Mucosa of descending colon (tissue), 3 donors: ENCODE measurements around the gene GPR179. TPM values are rescaled to one million over a fixed set of nuclear protein-coding genes. Genes with fewer than 3 reads are reported as not detected.
A peak's percentile ranks its signal among the peaks of the same experiment; 100 is the strongest.

Experiments
- ATAC-seq: fragments of 200-7000 bp; cut with Tn5 transposase; one replicate; pipeline ENCODE4 v1.9.1; 2020; ENCODE audit warnings: mild to moderate bottlenecking, moderate library complexity
- DNase-seq, 3 donors: peaks; one replicate each; pipeline ENCODE4 v3.0.0-alpha.2; 2020
- H3K36me3 ChIP-seq: fragments of 200-600 bp; one replicate; pipeline ENCODE4 v1.8.0; 2021; ENCODE audit warnings: low read depth, mild to moderate bottlenecking
- H3K4me1 ChIP-seq: fragments of 200-600 bp; one replicate; pipeline ENCODE4 v1.8.0; 2021; ENCODE audit warnings: low read depth, mild to moderate bottlenecking
- H3K4me3 ChIP-seq: fragments of 200-600 bp; one replicate; pipeline ENCODE4 v1.8.0; 2021; ENCODE audit warnings: mild to moderate bottlenecking
- H3K9me3 ChIP-seq: fragments of 200-600 bp; one replicate; pipeline ENCODE4 v1.8.0; 2021; ENCODE audit warnings: mild to moderate bottlenecking
- intact Hi-C, 2 donors: fragments of 100-400 bp; cut with DNase I in 1 of 2; cut with micrococcal nuclease in 1 of 2; formaldehyde crosslinking; loops; one replicate each; pipeline versions ENCODE4 v1.11.0 to v1.11.1; 2022; cut with DNase I, micrococcal nuclease
- total RNA-seq, 3 donors: library from RNA; stranded (reverse); fragmentation: NEBNext Ultra II Directional in 2 of 3; extraction: Animal tissue kit (Norgen Biotek cat#: 25700) in 2 of 3; gene quantifications; one replicate each; pipeline versions ENCODE4 v1.2.1 to v1.2.4, GENCODE V29; 2021 to 2023
- TF ChIP-seq, protein P1 (sequence below): fragments of 200-600 bp; IDR thresholded peaks from one replicate; pipeline ENCODE4 v1.8.0; 2022; ENCODE audit warnings: antibody characterized with exemption, mild to moderate bottlenecking
- donor health status: DM: no; HTN: no; CAD: no; lungs with moderate emphysema.
- donor health status: DM: no; HTN: no; CAD: no.
- donor health status: DM: no; HTN: yes; CAD: no.

Gene GPR179
- total RNA-seq, 3 donors from 2014 or later: 0.02 to 0.38 (median 0.09) TPM

DNA sequence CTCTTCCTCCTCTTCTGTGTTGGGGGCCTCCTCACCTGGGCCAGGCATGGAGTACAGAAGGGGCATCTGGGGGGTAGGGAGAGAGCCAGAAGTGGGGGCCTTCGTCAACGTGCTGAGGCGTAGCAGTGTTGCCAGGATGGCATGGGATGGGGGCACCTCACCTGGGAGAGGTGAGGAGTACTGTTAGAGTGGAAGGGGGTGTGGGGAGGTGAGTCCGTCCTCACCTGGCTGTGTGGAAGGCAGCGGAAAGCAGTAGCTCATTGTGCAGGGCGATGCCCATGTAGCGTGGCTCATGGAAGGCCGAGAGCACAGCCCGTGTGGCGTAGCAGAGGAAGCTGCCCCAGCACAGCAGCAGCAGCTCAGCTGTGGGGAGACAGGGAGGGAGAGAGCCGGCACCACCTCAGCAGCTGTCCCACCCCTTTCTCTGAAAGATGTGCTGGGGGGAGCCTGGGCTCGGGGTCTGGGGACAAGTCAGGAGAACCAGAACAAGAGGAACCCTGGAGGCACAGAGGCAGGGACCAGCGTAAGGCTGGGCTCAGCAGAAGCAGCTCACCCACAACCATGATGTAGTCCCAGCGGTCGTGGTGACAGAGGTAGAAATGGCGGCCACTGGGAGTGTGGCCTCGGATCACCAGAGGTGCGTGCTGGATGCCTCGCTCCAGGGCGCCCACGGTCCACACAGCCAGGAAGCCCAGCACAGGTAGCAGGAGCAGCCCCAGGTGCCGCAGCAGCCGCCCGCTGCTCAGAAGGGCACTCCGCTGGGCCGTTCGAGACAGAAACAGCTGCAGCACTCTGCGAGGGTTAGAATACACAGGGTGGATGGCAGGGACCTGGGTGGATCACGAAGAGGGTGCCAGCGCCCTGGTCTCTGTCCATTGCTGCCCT lies 9.0 kb downstream of the GPR179 start:
- H3K9me3 ChIP-seq: no peaks in the 10 kb centered on the region
- TF ChIP-seq, protein P1, sequence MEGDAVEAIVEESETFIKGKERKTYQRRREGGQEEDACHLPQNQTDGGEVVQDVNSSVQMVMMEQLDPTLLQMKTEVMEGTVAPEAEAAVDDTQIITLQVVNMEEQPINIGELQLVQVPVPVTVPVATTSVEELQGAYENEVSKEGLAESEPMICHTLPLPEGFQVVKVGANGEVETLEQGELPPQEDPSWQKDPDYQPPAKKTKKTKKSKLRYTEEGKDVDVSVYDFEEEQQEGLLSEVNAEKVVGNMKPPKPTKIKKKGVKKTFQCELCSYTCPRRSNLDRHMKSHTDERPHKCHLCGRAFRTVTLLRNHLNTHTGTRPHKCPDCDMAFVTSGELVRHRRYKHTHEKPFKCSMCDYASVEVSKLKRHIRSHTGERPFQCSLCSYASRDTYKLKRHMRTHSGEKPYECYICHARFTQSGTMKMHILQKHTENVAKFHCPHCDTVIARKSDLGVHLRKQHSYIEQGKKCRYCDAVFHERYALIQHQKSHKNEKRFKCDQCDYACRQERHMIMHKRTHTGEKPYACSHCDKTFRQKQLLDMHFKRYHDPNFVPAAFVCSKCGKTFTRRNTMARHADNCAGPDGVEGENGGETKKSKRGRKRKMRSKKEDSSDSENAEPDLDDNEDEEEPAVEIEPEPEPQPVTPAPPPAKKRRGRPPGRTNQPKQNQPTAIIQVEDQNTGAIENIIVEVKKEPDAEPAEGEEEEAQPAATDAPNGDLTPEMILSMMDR: no peak
- no peak for ATAC-seq
- intact Hi-C loops: no loop called here
- no peaks in the 10 kb centered on the region for H3K36me3 ChIP-seq
- H3K4me3 ChIP-seq: no peak overlapping the region
- H3K4me1 ChIP-seq: no peaks in the 10 kb centered on the region
- DNase-seq: no peak

DNA sequence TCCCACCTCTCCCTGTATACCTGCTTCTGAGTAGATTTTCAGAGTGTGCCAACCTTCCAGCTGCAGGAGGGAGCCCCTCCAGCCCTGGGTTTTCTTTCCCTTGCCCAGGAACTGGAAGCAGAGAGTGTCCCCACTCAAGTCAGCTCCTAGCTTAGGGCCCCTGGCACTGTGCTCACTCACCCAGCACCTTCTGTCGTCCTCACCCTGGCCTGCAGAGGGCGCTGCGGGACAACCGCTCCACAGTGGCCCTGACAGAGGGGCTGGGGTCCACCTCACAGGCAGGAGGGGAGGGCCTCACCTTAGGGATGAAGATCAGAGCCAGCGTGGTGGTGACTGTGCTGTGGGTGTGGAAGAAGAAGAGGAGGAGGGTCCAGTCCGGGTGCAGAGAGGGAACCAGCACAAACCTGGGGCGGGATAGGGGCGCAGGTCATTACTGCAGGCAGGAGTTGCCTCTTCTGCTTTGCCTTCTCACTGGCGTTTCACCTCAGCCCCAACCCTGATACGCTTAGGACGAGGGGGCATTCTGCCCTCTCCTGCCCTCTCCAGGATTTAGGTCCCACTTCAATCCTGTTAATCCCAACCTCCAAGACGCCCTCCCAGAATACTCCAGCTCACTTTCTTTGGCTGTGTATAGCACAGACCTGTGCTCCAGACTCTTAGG lies 10.0 kb downstream of the GPR179 start:
- peak in 2 of 3 donors; percentile 43 to 55 for DNase-seq
- intact Hi-C loops: no loop called here

GRCh38 chr17:38332735-38333134 lies 11.0 kb downstream of the GPR179 start:
- no peak for DNase-seq
- Histone ChIP-seq H3K36me3 (no peaks in the 10 kb centered on the region), H3K9me3 (no peaks in the 10 kb centered on the region), H3K4me3 (no peak overlapping the region), H3K4me1 (no peaks in the 10 kb centered on the region)
- intact Hi-C loops: no loop called here
- TF ChIP-seq, protein P1: no peak
- ATAC-seq: no peak

More for the DNA sequence above, 10.0 kb downstream of the GPR179 start:
- no peak overlapping the region for H3K4me3 ChIP-seq
- no peaks in the 10 kb centered on the region for H3K9me3 ChIP-seq
- no peaks in the 10 kb centered on the region for H3K36me3 ChIP-seq
- ATAC-seq: peak; percentile 66
- TF ChIP-seq, protein P1: no peak
- no peaks in the 10 kb centered on the region for H3K4me1 ChIP-seq

GRCh38 chr17:38330941-38331411 lies 12.8 kb downstream of the GPR179 start:
- DNase-seq: no peak
- no peaks in the 10 kb centered on the region for H3K36me3 ChIP-seq
- TF ChIP-seq, protein P1: no peak
- H3K4me3 ChIP-seq: no peak overlapping the region
- H3K9me3 ChIP-seq: no peaks in the 10 kb centered on the region
- ATAC-seq: no peak
- no peaks in the 10 kb centered on the region for H3K4me1 ChIP-seq
- intact Hi-C loops: no loop called here

GRCh38 chr17:38329808-38330730 lies 13.7 kb downstream of the GPR179 start:
- H3K4me1 ChIP-seq: no peaks in the 10 kb centered on the region
- no peaks in the 10 kb centered on the region for H3K9me3 ChIP-seq
- H3K36me3 ChIP-seq: no peaks in the 10 kb centered on the region
- intact Hi-C loops: no loop called here
- ATAC-seq (no peak), DNase-seq (no peak)
- TF ChIP-seq, protein P1: no peak
- H3K4me3 ChIP-seq: no peak overlapping the region
